ENCODE results near the gene SLC1A5. TPM values are rescaled to one million over a fixed set of nuclear protein-coding genes. Genes with fewer than 3 reads are reported as not detected.
"Not testable (repeated sequence)": the region's sequence is repeated elsewhere in the genome, so short reads cannot be mapped to it uniquely, and the experiment has no call there.

The SLC1A5 gene
- total RNA-seq, 1 donor from 2014 or later = 233 TPM

DNA sequence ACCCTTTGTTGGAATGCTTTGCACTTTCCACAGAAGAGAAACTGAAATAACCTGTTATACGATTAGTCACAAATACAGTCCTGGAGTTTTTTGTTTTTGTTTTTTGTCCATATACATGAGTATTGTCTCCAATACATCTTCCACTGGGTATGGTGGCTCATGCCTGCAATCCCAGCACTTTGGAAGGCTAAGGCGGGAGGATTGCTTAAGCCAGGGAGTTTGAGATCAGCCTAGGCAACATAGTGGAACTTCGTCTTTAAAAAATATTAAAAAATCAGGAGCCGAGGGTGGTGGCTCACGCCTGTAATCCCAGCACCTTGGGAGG lies 37.3 kb upstream of the SLC1A5 start:
- FAIRE-seq (no peak), DNase-seq (ENCODE audit: low read depth) (no peak)
- Mint-ChIP-seq H3K27ac (ENCODE audit: unreplicated experiment) (no peak overlapping the region), H3K27me3 (ENCODE audit: low read depth, unreplicated experiment) (no peaks in the 10 kb centered on the region), H3K36me3 (ENCODE audit: low read depth, unreplicated experiment) (no peaks in the 10 kb centered on the region), H3K9me3 (ENCODE audit: unreplicated experiment) (peaks cover 2% of the 10 kb centered on the region), H3K4me1 (ENCODE audit: low read depth, unreplicated experiment) (peaks cover 10% of the 10 kb centered on the region), H3K4me3 (ENCODE audit: unreplicated experiment) (no peak overlapping the region)
- no peaks in the 10 kb centered on the region for H3K27me3 ChIP-seq (ENCODE audit: insufficient read depth, low read length)
- H3K79me2 ChIP-seq (ENCODE audit: insufficient read depth, low read length) = no peaks in the 10 kb centered on the region
- H3K4me2 ChIP-seq (ENCODE audit: low read length) = no peak overlapping the region
- no peaks in the 10 kb centered on the region for H3K9me3 ChIP-seq (ENCODE audit: insufficient read depth, low read depth, low read length)
- no peaks in the 10 kb centered on the region for H3K36me3 ChIP-seq (ENCODE audit: insufficient read depth, low read length)
- TF ChIP-seq, protein P1, sequence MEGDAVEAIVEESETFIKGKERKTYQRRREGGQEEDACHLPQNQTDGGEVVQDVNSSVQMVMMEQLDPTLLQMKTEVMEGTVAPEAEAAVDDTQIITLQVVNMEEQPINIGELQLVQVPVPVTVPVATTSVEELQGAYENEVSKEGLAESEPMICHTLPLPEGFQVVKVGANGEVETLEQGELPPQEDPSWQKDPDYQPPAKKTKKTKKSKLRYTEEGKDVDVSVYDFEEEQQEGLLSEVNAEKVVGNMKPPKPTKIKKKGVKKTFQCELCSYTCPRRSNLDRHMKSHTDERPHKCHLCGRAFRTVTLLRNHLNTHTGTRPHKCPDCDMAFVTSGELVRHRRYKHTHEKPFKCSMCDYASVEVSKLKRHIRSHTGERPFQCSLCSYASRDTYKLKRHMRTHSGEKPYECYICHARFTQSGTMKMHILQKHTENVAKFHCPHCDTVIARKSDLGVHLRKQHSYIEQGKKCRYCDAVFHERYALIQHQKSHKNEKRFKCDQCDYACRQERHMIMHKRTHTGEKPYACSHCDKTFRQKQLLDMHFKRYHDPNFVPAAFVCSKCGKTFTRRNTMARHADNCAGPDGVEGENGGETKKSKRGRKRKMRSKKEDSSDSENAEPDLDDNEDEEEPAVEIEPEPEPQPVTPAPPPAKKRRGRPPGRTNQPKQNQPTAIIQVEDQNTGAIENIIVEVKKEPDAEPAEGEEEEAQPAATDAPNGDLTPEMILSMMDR (IDR thresholded peaks at IDR 0.05; ENCODE audit: insufficient read depth, low read depth, low read length) = no peak
- TF ChIP-seq EZH2 (IDR thresholded peaks at IDR 0.05; ENCODE audit: insufficient read depth, low read length) = no peak
- no peaks in the 10 kb centered on the region for H4K20me1 ChIP-seq (ENCODE audit: insufficient read depth, low read length)
- H3K27ac ChIP-seq (ENCODE audit: low read depth, low read length) = no peak overlapping the region
- H3K4me3 ChIP-seq (ENCODE audit: insufficient read depth, low read depth, low read length) = no peak overlapping the region
- no peak overlapping the region for H2AFZ ChIP-seq (ENCODE audit: low read depth, low read length)
- H3K9ac ChIP-seq (ENCODE audit: low read length) = no peak overlapping the region
- peaks cover 5% of the 10 kb centered on the region for H3K4me1 ChIP-seq (ENCODE audit: insufficient read depth, low read length)

DNA sequence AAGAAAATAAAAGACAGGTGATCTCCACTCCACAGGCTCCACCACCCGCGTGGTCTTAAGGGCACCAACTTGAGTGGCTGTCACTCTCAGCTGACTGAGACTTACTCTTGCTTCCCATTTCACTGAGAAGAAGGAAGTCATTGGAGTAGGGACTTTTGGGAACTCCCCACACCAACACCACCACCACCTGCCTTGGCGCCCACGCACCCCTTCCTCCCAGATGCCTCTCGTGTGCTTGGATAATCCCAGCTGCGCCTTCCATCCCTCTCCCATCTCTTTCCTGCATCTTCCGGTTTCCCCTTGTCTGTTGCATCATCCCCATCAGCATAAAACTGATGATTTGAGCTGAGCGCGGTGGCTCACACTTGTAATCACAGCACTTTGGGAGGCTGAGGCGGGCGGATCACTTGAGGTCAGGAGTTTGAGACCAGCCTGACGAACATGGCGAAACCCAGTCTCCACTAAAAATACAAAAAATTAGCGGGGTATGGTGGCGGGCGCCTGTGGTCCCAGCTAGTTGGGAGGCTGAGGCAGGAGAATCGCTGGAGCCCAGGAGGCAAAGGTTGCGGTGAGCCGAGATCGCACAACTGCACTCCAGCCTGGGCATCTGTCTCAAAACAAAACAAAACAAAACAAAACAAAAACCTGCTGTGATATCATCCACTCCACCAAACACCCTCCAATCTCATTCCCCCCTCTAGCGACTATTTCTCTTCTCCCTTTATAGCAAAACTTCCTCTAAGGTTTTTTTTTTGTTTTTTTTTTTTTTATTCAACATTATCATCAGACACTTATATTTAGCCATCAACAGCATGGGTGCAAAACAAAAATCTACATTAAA lies 36.7 kb upstream of the SLC1A5 start:
- Histone ChIP-seq H3K4me2 (ENCODE audit: low read length) (no peak overlapping the region), H2AFZ (ENCODE audit: low read depth, low read length) (no peak overlapping the region), H3K9me3 (ENCODE audit: insufficient read depth, low read depth, low read length) (no peaks in the 10 kb centered on the region), H3K36me3 (ENCODE audit: insufficient read depth, low read length) (no peaks in the 10 kb centered on the region), H4K20me1 (ENCODE audit: insufficient read depth, low read length) (no peaks in the 10 kb centered on the region), H3K27me3 (ENCODE audit: insufficient read depth, low read length) (no peaks in the 10 kb centered on the region), H3K79me2 (ENCODE audit: insufficient read depth, low read length) (no peaks in the 10 kb centered on the region), H3K4me1 (ENCODE audit: insufficient read depth, low read length) (peaks cover 5% of the 10 kb centered on the region), H3K4me3 (ENCODE audit: insufficient read depth, low read depth, low read length) (no peak overlapping the region), H3K27ac (ENCODE audit: low read depth, low read length) (no peak overlapping the region), H3K9ac (ENCODE audit: low read length) (no peak overlapping the region)
- H3K27ac Mint-ChIP-seq (ENCODE audit: unreplicated experiment) = no peak overlapping the region
- TF ChIP-seq, protein P1 (IDR thresholded peaks at IDR 0.05; ENCODE audit: insufficient read depth, low read depth, low read length) = no peak
- no peak for TF ChIP-seq EZH2 (IDR thresholded peaks at IDR 0.05; ENCODE audit: insufficient read depth, low read length)
- H3K9me3 Mint-ChIP-seq (ENCODE audit: unreplicated experiment) = peaks cover 2% of the 10 kb centered on the region
- FAIRE-seq = no peak
- no peak for DNase-seq (ENCODE audit: low read depth)
- peaks cover 10% of the 10 kb centered on the region for H3K4me1 Mint-ChIP-seq (ENCODE audit: low read depth, unreplicated experiment)
- no peaks in the 10 kb centered on the region for H3K27me3 Mint-ChIP-seq (ENCODE audit: low read depth, unreplicated experiment)
- H3K4me3 Mint-ChIP-seq (ENCODE audit: unreplicated experiment) = no peak overlapping the region
- no peaks in the 10 kb centered on the region for H3K36me3 Mint-ChIP-seq (ENCODE audit: low read depth, unreplicated experiment)

DNA sequence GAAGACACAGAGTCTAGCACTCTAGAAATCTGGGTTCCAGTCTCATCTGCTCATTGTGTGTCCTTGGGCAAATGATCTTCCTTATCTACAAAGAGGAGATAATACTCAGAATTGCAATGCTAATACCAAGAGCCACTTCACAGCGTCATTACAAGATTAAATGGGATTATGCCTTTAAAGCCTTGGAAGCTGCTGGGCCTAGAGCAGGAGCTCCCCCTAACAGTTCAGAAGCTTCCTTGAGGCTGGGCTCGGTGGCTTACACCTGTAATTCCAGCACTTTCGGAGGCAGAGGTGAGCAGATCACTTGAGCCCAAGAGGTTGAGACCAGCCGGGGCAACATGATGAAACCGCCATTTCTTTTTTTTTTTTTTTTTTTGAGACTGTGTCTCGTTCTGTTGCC lies 34.7 kb upstream of the SLC1A5 start:
- Mint-ChIP-seq H3K9me3 (ENCODE audit: unreplicated experiment) (peaks cover 2% of the 10 kb centered on the region), H3K27ac (ENCODE audit: unreplicated experiment) (no peak overlapping the region), H3K4me3 (ENCODE audit: unreplicated experiment) (no peak overlapping the region), H3K4me1 (ENCODE audit: low read depth, unreplicated experiment) (peaks cover 7% of the 10 kb centered on the region), H3K27me3 (ENCODE audit: low read depth, unreplicated experiment) (no peaks in the 10 kb centered on the region), H3K36me3 (ENCODE audit: low read depth, unreplicated experiment) (no peaks in the 10 kb centered on the region)
- H3K27ac ChIP-seq (ENCODE audit: low read depth, low read length) = no peak overlapping the region
- no peak overlapping the region for H2AFZ ChIP-seq (ENCODE audit: low read depth, low read length)
- H4K20me1 ChIP-seq (ENCODE audit: insufficient read depth, low read length) = no peaks in the 10 kb centered on the region
- no peak for TF ChIP-seq EZH2 (IDR thresholded peaks at IDR 0.05; ENCODE audit: insufficient read depth, low read length)
- no peak overlapping the region for H3K4me3 ChIP-seq (ENCODE audit: insufficient read depth, low read depth, low read length)
- DNase-seq (ENCODE audit: low read depth) = no peak
- FAIRE-seq = no peak
- H3K36me3 ChIP-seq (ENCODE audit: insufficient read depth, low read length) = no peaks in the 10 kb centered on the region
- H3K4me2 ChIP-seq (ENCODE audit: low read length) = no peak overlapping the region
- no peaks in the 10 kb centered on the region for H3K27me3 ChIP-seq (ENCODE audit: insufficient read depth, low read length)
- no peak overlapping the region for H3K9ac ChIP-seq (ENCODE audit: low read length)
- H3K9me3 ChIP-seq (ENCODE audit: insufficient read depth, low read depth, low read length) = no peaks in the 10 kb centered on the region
- no peaks in the 10 kb centered on the region for H3K79me2 ChIP-seq (ENCODE audit: insufficient read depth, low read length)
- no peaks in the 10 kb centered on the region for H3K4me1 ChIP-seq (ENCODE audit: insufficient read depth, low read length)

DNA sequence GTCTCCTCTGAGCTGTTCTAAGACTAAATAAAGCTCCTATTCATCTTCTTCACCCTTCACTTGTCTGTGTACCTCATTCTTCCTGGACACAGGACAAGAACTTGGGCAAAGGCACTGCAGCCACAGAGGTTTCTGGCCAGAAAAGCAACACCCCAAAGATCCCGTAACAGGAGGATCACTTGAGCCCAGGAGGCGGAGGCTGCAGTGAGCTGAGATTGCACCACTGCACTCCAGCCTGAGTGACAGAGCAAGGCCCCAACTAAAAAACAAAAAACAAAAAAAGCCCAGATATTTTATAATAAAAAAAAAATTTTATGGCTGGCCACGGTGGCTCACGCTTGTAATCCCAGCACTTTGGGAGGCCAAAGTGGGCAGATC lies 34.0 kb upstream of the SLC1A5 start:
- not testable (repeated sequence) for FAIRE-seq; H3K4me3 Mint-ChIP-seq (ENCODE audit: unreplicated experiment); H3K27ac Mint-ChIP-seq (ENCODE audit: unreplicated experiment)

More for the DNA sequence above, 34.0 kb upstream of the SLC1A5 start:
- H3K4me3 ChIP-seq (ENCODE audit: insufficient read depth, low read depth, low read length); H3K79me2 ChIP-seq (ENCODE audit: insufficient read depth, low read length); H3K4me1 Mint-ChIP-seq (ENCODE audit: low read depth, unreplicated experiment); H3K36me3 Mint-ChIP-seq (ENCODE audit: low read depth, unreplicated experiment); H3K27me3 Mint-ChIP-seq (ENCODE audit: low read depth, unreplicated experiment); H3K9ac ChIP-seq (ENCODE audit: low read length); H3K9me3 Mint-ChIP-seq (ENCODE audit: unreplicated experiment); DNase-seq (ENCODE audit: low read depth); H3K36me3 ChIP-seq (ENCODE audit: insufficient read depth, low read length); H2AFZ ChIP-seq (ENCODE audit: low read depth, low read length); H4K20me1 ChIP-seq (ENCODE audit: insufficient read depth, low read length); H3K27ac ChIP-seq (ENCODE audit: low read depth, low read length); H3K27me3 ChIP-seq (ENCODE audit: insufficient read depth, low read length); H3K9me3 ChIP-seq (ENCODE audit: insufficient read depth, low read depth, low read length); H3K4me2 ChIP-seq (ENCODE audit: low read length); H3K4me1 ChIP-seq (ENCODE audit: insufficient read depth, low read length): not testable (repeated sequence)
